T-helper 17 cell (primary cell): ENCODE measurements around the gene MEI1. TPM values are rescaled to one million over a fixed set of nuclear protein-coding genes. Genes with fewer than 3 reads are reported as not detected.
"Not testable (repeated sequence)": the region's sequence is repeated elsewhere in the genome, so short reads cannot be mapped to it uniquely, and the experiment has no call there.

Source experiments
- ATAC-seq: fragments of 150-1000 bp; cut with Tn5 transposase; 2 replicates; pipeline ENCODE4 v1.10.0; 2021; ENCODE audit warnings: mild to moderate bottlenecking, moderate library complexity
- DNase-seq, 3 donors: peaks; one replicate each; pipeline versions ENCODE4 v3.0.0 to v3.0.0-alpha.2; 2020 to 2021
- H3K9me3 ChIP-seq: one replicate; pipeline ENCODE4 v1.7.0; 2013; ENCODE audit warnings: low read length, mild to moderate bottlenecking; ENCODE audit not compliant: control insufficient read depth, poor library complexity, severe bottlenecking
- H3K27ac Mint-ChIP-seq: one replicate; pipeline ENCODE4 v1.8.0; 2022; ENCODE audit warnings: mild to moderate bottlenecking, moderate library complexity, mixed read lengths
- H3K27me3 Mint-ChIP-seq: one replicate; pipeline ENCODE4 v1.8.0; 2022; ENCODE audit warnings: mixed read lengths
- H3K36me3 Mint-ChIP-seq: one replicate; pipeline ENCODE4 v1.8.0; 2022; ENCODE audit warnings: low read depth, mixed read lengths
- H3K4me1 Mint-ChIP-seq: one replicate; pipeline ENCODE4 v1.8.0; 2022; ENCODE audit warnings: mild to moderate bottlenecking, mixed read lengths
- H3K4me3 Mint-ChIP-seq: one replicate; pipeline ENCODE4 v1.8.0; 2022; ENCODE audit warnings: mild to moderate bottlenecking, moderate library complexity, mixed read lengths
- total RNA-seq, 4 donors: library from RNA in 2 of 4; stranded (reverse) in 2 of 4; gene quantifications; one replicate each; pipeline ENCODE4 v1.2.3 and lab custom pipeline; 2022 to 2026

Gene MEI1
- total RNA-seq, 2 donors from 2014 or later = 53.8 to 60.9 TPM

GRCh38 chr22:41731609-41732008 lies 32.3 kb downstream of the MEI1 start:
- DNase-seq (no peak), ATAC-seq (no peak)
- Mint-ChIP-seq H3K4me1 (peaks cover 2% of the 10 kb centered on the region), H3K36me3 (no peaks in the 10 kb centered on the region), H3K27me3 (peaks cover 4% of the 10 kb centered on the region), H3K4me3 (no peak overlapping the region), H3K27ac (no peak overlapping the region)
- H3K9me3 ChIP-seq = no peaks in the 10 kb centered on the region

GRCh38 chr22:41732096-41732772 lies 32.9 kb downstream of the MEI1 start:
- no peak overlapping the region for H3K4me3 Mint-ChIP-seq
- peaks cover 4% of the 10 kb centered on the region for H3K4me1 Mint-ChIP-seq
- DNase-seq (no peak), ATAC-seq (no peak)
- H3K36me3 Mint-ChIP-seq = no peaks in the 10 kb centered on the region
- H3K27me3 Mint-ChIP-seq = peaks cover 2% of the 10 kb centered on the region
- no peaks in the 10 kb centered on the region for H3K9me3 ChIP-seq
- H3K27ac Mint-ChIP-seq = no peak overlapping the region

- H3K27me3 Mint-ChIP-seq, H3K9me3 ChIP-seq, H3K4me3 Mint-ChIP-seq, H3K36me3 Mint-ChIP-seq, DNase-seq, H3K27ac Mint-ChIP-seq, ATAC-seq, H3K4me1 Mint-ChIP-seq: not testable (repeated sequence)
Measured at GRCh38 chr22:41733241-41733640, 33.9 kb downstream of the MEI1 start.

GRCh38 chr22:41739576-41739975 lies 40.3 kb downstream of the MEI1 start:
- Mint-ChIP-seq H3K36me3 (no peaks in the 10 kb centered on the region), H3K4me1 (peaks cover 5% of the 10 kb centered on the region), H3K4me3 (no peak overlapping the region), H3K27me3 (peaks cover 5% of the 10 kb centered on the region), H3K27ac (no peak overlapping the region)
- no peak for DNase-seq
- no peaks in the 10 kb centered on the region for H3K9me3 ChIP-seq
- ATAC-seq = no peak

GRCh38 chr22:41742918-41743317 lies 43.6 kb downstream of the MEI1 start:
- Mint-ChIP-seq H3K4me3 (no peak overlapping the region), H3K36me3 (no peaks in the 10 kb centered on the region), H3K4me1 (peaks cover 9% of the 10 kb centered on the region), H3K27ac (no peak overlapping the region), H3K27me3 (peaks cover 13% of the 10 kb centered on the region)
- H3K9me3 ChIP-seq = no peaks in the 10 kb centered on the region
- no peak for DNase-seq
- no peak for ATAC-seq

GRCh38 chr22:41745968-41746367 lies 46.7 kb downstream of the MEI1 start:
- DNase-seq (no peak), ATAC-seq (no peak)
- Mint-ChIP-seq H3K27ac (no peak overlapping the region), H3K4me3 (no peak overlapping the region), H3K36me3 (peaks cover 8% of the 10 kb centered on the region), H3K4me1 (peaks cover 8% of the 10 kb centered on the region), H3K27me3 (peaks cover 20% of the 10 kb centered on the region)
- no peaks in the 10 kb centered on the region for H3K9me3 ChIP-seq

- Mint-ChIP-seq H3K4me3 (no peak overlapping the region), H3K27me3 (peaks cover 20% of the 10 kb centered on the region), H3K4me1 (peaks cover 8% of the 10 kb centered on the region), H3K27ac (no peak overlapping the region), H3K36me3 (peaks cover 8% of the 10 kb centered on the region)
- ATAC-seq (peak; percentile 91), DNase-seq (peak; percentile 19 to 44 (median 23))
- H3K9me3 ChIP-seq = no peaks in the 10 kb centered on the region
Measured at GRCh38 chr22:41746567-41747400, 47.5 kb downstream of the MEI1 start.

GRCh38 chr22:41752011-41752970 lies 53.0 kb downstream of the MEI1 start:
- Mint-ChIP-seq H3K4me3 (no peak overlapping the region), H3K27me3 (peaks cover 12% of the 10 kb centered on the region), H3K27ac (no peak overlapping the region), H3K36me3 (peaks cover 10% of the 10 kb centered on the region), H3K4me1 (peaks cover 9% of the 10 kb centered on the region)
- DNase-seq (no peak), ATAC-seq (no peak)
- H3K9me3 ChIP-seq = no peaks in the 10 kb centered on the region

- ATAC-seq (no peak), DNase-seq (no peak)
- no peaks in the 10 kb centered on the region for H3K9me3 ChIP-seq
- peaks cover 11% of the 10 kb centered on the region for H3K4me1 Mint-ChIP-seq
- peaks cover 12% of the 10 kb centered on the region for H3K27me3 Mint-ChIP-seq
- no peak overlapping the region for H3K27ac Mint-ChIP-seq
- H3K36me3 Mint-ChIP-seq = peaks cover 10% of the 10 kb centered on the region
- H3K4me3 Mint-ChIP-seq = no peak overlapping the region
Measured at GRCh38 chr22:41753984-41754383, 54.7 kb downstream of the MEI1 start.

GRCh38 chr22:41757502-41757901 lies 58.2 kb downstream of the MEI1 start:
- H3K27me3 Mint-ChIP-seq = no peaks in the 10 kb centered on the region
- ATAC-seq (no peak), DNase-seq (no peak)
- H3K27ac Mint-ChIP-seq = no peak overlapping the region
- no peaks in the 10 kb centered on the region for H3K9me3 ChIP-seq
- no peak overlapping the region for H3K4me3 Mint-ChIP-seq
- H3K4me1 Mint-ChIP-seq = peaks cover 9% of the 10 kb centered on the region
- H3K36me3 Mint-ChIP-seq = peaks cover 2% of the 10 kb centered on the region

- DNase-seq (no peak), ATAC-seq (no peak)
- H3K9me3 ChIP-seq = no peaks in the 10 kb centered on the region
- H3K27ac Mint-ChIP-seq = no peak overlapping the region
- H3K4me1 Mint-ChIP-seq = peaks cover 9% of the 10 kb centered on the region
- no peaks in the 10 kb centered on the region for H3K27me3 Mint-ChIP-seq
- no peak overlapping the region for H3K4me3 Mint-ChIP-seq
- H3K36me3 Mint-ChIP-seq = peaks cover 2% of the 10 kb centered on the region
Measured at GRCh38 chr22:41758231-41758630, 58.9 kb downstream of the MEI1 start.

GRCh38 chr22:41762980-41763779 lies 63.9 kb downstream of the MEI1 start:
- Mint-ChIP-seq H3K4me3 (no peak overlapping the region), H3K27ac (no peak overlapping the region), H3K36me3 (no peaks in the 10 kb centered on the region), H3K27me3 (no peaks in the 10 kb centered on the region), H3K4me1 (peaks cover under 1% of the 10 kb centered on the region)
- DNase-seq = peak in 1 of 3 donors; percentile 24
- no peak for ATAC-seq
- no peaks in the 10 kb centered on the region for H3K9me3 ChIP-seq
